ENCODE data around the gene MED27.

The MED27 gene

DNA sequence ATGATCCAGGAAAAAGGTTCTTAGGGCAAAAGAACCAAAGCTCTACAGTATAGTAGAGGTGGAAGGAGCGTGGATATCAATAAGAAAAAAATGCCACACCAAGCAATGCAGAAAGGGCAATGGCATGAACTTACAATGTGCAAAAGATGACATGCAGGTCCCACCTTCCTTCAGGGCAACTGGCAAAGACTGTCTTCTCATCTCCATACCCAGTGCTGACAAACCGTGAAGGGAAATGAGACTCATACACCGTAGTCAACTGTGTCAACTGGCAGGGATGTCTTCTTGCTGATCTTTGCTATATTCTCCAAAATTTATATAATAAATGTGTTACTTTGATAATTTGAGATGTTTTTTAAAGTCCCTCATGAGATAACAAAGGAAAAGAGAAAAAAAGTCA, 36.0 kb downstream of the MED27 start:
- no peak for DNase-seq (ENCODE audit: low read depth in 2 of 2)

DNA sequence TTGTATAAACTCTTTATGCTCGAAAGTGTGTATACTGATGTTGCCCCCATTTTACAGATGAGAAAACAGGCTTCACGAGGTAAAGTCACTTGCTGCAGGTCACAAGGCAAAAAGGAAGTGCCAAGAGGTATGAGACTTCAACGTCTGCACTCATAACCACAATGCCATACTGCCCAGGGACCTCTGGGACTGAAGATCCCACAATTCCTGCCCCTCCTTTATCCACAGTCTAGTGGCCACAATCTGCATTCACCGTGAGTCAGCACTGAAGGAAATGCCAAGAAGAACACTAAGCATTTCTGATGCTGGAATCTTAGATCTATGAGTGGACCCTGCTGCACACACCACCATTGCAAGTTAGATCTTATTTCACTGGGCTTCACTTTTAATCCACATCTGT, 37.3 kb downstream of the MED27 start:
- DNase-seq (ENCODE audit: low read depth in 2 of 2): no peak

DNA sequence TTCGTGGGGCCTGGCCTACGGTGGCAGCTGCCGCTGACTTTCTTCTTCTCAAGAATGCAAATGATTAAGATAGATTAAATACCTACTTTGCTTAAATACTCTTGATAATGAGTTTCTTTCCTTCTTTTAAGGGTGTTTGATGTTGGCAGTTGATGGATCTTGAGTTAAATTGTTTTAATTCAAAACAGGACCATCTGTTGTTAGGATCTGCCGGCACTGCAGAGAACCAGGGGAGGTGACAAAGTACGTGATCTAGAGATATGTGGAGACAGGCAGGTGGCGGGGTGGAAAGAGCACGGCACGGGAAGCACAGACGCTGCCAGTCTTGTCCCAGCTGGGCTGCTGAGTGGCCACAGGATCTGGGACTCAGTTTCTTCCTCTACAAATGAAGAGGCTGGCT, 37.9 kb downstream of the MED27 start:
- DNase-seq (ENCODE audit: low read depth in 2 of 2): no peak

DNA sequence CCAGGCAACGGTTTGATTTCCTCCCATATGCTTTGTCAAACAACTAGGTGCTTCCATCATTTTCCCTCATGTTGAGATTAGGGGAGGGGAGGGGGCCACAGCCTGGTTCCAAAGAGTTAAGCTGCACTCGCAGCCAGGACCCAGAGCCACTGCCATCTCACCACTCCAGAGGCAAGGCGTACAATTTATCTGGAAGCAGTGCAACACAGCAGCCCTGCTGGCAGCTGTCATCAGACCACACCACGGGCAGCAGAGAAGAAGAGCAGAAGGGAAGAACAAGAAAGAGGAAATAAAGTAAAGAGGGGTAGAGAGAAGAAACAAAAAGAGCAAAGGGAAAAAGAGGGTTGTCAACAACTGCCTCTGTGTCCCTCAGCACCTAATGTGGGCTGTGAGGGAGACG, 38.9 kb downstream of the MED27 start:
- no peak for DNase-seq (ENCODE audit: low read depth in 2 of 2)

DNA sequence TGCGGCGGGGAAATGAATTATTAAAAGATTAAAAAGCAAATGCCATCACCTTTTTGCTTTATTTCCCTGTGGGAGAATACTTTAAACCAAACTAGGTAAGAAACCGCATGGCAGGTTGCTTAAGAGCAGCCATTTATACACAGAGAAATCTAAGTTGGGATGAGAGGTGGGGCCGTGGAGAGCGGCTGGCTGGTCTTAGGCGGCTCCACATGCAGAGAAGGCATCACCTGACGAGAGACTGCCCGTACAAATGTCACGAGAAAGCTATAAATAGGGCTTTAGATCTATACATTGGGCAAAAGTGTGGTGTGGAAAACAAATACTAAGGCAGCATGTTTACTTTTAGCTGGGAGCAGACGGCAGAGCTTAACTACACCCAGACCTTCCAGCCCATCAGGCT, 39.4 kb downstream of the MED27 start:
- no peak for DNase-seq (ENCODE audit: low read depth in 2 of 2)

DNA sequence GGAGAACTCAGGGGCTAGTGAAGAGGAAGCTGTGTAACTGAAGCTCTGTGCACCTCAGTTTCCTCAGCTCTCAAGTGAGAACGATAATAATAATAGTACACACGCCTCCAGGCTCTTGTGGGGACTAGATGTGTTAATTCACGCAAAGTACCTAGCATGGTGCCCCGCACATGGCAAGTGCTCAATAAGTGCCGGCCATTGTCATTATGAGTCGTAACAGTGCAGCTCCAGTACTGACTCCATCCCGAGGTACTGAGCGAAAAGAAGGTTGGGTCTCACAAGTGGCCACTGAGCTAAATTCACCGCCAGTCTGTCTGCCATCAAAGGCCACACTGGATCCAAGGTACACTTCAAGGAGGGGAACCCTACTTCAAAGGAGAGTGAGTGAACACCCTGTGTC, 40.4 kb downstream of the MED27 start:
- no peak for DNase-seq (ENCODE audit: low read depth in 2 of 2)

DNA sequence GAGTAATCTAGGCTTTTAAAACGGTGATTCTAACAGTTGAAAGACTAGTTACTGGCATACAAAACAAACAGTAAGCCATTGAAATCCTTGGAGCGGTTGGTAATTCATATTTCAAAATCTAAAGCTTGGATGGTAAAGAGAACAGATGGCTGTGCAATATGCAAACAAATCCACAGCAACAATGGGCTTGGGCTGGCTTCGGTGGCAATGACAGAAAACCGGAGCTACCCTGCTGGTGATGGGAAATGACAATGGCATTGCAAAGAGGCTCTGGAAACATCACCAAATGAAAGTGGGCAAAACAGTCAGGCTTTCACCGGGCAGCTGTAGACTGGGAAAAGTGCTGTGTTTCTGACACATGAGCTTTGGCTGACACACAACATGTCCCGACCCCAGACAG, 42.2 kb downstream of the MED27 start:
- DNase-seq (ENCODE audit: low read depth in 2 of 2): no peak

DNA sequence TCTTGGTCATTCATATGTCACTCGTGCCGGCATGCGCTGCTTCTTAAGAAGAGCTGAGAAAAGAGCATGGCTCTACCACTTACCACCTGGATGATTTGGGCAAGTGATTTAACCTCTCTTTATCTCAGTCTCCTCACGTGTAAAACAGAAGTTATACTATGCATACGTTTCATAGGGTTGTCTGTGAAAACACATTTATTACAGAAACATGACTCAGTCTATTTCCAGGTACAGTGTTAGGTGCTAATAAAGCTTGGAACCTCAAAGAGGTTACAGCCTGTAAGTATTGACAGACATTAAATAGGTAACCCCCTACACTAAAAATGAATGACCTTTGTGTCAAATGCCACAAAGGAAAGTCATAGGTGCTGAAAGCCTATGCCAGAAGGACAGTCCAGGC, 43.1 kb downstream of the MED27 start:
- no peak for DNase-seq (ENCODE audit: low read depth in 2 of 2)

DNA sequence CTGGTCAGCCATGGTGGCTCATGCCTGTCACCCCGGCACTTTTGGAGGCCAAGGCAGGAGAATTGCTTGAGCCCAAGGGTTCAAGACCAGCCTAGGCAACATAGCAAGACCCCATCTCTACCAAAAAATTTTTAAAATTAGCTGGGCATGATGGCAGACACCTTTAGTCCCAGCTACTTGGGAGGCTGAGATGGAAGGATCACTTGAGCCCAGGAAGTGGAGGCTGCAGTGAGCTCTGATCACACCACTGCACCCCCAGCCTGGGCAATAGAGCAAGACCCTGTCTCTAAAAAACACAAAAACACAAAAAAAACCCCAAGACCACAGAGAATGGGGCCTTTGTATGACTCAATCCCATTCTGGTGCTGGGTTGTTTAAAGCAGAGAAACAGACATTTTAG, 44.0 kb downstream of the MED27 start:
- DNase-seq (ENCODE audit: low read depth in 2 of 2): no peak

DNA sequence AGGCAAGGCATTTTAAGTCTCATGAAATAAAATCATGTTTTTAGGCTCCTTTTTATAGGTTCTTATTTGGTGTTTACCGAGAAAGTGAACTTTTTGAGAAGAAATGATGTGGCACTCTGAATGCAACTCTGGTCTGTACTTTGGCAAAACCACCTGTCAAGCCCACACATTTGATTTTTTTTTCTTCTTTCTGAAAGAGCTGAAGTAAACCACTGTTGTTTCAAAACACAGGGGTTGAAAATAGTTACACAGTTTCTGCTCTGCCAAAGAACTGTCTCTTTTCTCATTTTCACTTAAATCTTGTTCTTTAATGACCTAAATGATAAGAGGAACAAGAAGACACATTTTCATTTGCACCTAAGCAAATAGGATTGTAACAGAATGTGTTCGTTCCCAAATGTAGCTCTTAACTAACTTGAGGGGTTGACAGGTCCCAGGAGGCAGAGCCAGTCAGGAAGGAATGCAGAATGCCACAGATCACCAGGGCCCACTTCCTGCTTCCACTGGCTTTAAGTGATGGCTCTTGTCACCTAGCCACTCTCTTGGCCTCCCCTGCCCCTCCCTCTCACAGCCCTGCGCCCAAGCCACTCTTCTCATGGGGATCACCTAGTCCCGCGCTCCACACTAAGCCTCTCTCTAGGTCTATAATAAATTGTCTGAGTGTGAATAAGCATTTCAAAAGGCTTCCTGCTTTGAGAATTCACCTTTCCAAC, 47.3 kb downstream of the MED27 start:
- no peak for DNase-seq (ENCODE audit: low read depth in 2 of 2)

DNA sequence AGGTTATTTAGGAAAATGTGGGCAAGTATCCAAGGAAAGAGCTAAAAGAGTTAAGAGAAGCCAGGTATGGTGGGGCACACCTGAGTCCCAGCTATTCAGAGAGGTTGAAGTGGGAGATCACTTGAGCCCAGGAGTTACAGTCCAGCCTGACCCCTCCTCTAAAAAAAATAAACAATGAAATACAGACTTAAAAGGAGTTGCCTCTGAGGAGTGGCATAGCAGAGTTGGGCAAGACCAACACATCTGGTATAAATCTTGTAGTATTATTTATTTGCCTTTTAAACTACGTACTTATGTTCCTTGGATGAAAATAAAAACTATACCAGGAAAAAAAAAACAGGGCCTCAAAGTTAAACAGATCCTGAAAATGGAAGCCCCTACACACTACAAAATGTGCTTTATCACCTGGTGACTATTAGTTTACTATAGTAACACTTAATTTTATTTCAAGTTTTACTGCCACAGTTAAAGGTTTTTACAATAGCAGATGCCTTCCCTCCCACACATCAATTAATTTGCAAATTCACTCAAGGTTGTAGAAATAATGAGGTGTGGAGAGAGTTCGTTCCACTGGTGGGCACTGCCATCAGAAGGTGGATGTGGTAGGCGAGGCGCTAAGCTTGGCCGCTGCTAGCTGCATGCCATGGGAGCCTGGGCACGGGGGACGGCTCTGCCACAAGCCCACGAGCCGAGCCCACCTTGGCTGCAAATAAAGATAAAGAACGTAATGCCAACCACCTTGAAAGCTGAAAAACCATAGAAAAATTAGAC, 48.0 kb downstream of the MED27 start:
- DNase-seq (ENCODE audit: low read depth in 2 of 2): no peak

DNA sequence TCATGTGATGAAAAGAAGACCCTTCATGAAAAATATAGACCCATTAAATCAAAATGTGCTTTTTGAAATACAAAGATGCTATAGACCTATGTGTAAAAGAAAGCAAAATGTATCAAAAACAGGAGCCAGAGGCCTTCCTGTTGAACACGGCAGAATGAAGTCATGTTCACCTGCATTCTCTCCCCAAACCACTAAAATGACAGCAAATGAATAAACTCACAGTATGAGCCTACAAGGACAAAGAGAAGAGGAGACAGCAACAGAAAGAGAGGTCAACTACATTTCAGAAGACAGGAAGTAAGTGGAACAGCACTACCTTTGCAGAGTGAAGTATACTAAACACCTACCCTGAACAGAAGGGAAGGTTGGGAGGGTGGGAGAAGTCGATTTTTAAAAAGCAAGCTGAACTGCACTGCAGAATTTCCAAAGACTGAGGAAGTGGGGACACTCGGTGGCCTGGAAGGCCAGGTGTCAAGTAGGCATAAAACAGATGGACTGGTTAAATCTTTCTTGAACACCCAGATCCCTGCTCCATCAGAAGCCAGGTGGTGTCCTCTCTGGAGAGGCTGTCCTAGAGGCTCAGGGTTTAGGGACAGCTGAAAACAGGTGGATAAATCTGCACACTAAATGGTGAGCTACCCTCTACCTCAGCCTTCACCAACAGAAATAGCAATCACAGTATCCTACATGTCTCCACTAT, 48.9 kb downstream of the MED27 start:
- DNase-seq (ENCODE audit: low read depth in 2 of 2): no peak

DNA sequence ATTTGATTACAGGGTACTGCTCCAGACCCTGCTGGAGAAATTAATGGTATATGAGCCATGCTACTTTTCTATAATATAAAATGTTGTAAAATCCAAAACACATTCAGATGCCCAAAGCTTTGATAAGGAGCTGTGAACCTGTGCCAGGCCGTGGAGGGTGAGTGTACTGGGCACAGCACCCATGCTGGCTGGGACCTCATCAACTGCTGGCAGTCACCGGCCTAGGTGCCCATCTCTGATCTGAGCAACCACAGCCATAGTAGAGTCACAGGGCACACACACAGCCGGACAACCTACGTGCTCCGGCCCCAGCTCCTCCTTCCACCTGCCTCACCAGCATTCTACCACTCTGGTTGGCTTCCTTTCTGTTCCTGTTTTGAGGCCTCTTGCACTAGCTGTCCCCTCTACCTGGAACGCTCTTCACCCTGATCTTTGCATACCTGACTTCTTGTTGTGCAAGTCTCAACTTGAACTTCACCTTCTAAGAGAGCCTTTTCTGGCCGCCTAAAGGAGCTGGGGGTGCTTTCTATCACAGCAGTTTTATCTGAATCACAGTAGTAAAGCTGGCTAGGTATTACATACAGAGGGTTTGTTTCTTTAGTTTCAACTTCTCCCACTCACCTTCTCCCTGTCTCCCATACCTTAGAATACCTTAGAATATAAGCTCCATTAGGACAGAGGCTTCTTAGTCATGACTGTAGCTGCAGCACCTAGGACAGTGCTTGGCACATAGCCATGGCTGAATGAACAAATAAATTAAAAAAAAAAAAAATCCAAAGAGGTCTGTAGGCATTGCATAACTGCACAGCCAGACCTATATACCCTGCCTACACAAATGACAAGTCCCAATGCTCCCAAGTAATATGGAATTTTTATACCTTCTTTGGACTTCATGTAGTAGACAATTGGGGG, 51.7 kb downstream of the MED27 start:
- no peak for DNase-seq (ENCODE audit: low read depth in 2 of 2)

DNA sequence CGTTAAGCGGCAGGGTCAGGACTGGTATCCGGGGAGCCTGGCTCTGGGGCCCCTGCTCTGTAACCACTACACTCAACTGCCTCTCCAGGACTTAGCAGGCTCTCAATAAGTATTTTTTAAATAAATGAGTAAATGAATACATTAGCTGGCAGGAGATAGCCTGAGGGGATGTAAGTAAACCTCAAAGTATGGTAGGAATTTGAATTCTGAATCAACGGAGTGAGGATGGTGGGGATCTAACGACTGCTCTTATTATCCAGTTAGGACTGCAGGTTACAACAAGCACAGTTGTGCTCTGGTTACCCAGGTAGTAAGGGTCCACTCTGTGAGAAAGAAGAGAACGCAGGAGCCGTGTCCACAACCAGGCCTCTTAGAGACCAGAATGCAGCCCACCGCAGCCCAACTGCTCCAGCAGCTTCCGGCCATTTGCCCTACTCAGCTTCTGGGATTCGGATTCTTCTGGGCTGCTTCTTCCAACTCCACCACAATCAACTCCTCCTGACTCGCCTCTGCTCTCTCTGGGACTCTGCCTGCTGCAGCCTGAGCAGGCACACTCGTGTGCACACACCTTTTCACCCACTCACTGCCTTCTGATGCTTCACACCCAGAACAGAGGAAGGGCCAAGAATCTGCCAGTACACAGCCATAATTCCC, 52.6 kb downstream of the MED27 start:
- DNase-seq (ENCODE audit: low read depth in 2 of 2): no peak

DNA sequence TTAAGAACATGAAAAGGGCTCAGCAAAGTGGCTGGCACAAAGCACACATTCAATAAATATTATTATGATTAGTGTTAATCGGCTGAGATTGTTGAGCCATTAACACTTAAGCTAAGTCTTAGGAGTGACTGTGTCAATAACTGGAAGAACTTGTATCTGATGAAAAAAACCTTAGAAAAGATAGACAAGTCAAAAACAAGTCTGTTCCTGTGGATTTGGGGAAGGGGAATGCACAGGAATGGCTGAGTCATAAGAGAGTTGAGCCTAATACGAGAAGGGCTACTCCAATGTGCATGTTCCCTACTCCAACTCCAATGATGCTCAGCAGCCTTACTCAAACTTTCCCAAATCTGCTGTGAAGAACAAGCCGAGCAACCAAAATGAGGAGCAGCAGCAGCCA, 53.9 kb downstream of the MED27 start:
- DNase-seq (ENCODE audit: low read depth in 2 of 2): no peak

DNA sequence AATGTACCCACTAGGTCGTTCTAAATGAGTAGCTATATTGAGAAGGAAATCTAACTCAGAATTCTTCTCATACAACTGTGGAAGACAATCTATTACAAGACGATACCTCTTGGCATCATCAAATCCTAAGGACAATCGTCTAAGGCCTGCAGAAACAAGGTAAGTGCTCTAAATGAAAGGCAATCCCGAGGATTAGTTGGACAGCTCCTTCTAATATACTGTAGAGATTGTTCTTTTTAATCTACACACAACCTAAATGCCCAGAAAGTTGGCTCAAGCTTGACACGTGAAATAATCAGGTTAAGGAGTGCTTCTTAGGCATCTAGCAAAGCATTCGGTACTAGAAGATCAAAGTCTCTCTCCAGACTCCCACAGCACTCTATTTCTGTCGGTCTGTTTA, 55.1 kb downstream of the MED27 start:
- no peak for DNase-seq (ENCODE audit: low read depth in 2 of 2)

DNA sequence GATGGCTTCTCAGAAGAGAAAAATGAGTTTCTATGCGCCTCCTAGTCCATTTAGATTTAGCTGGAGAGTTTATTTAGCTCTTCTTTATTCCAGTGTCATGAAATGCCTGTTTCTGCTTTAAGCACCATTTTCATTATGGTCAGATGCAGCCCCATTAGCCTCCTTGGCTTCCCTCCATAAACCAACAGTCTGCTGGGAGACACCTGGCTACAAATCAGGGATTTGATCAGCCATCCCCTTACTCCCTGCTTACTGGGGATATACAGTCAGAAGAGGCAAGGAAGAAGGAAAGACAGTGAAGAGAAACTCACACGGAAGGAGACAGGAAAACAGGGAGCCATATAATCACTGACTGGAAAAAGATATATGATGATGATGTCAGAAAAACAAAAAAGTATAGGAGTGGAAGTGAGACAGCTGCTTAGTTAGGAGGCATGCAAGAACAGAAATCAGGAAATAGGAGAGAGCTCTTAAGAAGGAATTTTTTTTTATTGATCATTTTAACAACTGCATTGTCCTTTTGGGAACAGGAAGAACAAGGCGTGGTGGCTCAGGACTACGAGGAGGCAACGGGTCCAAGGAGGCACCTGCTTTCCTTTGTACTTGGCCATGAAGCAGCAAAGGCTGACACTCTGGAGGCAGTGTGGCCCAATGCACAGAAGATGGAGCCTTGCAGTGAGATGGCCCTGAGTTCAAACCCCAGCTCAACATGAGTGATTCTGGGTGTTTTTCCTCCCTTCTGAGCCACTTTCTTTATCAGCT, 56.1 kb downstream of the MED27 start:
- DNase-seq (ENCODE audit: low read depth in 2 of 2): no peak

DNA sequence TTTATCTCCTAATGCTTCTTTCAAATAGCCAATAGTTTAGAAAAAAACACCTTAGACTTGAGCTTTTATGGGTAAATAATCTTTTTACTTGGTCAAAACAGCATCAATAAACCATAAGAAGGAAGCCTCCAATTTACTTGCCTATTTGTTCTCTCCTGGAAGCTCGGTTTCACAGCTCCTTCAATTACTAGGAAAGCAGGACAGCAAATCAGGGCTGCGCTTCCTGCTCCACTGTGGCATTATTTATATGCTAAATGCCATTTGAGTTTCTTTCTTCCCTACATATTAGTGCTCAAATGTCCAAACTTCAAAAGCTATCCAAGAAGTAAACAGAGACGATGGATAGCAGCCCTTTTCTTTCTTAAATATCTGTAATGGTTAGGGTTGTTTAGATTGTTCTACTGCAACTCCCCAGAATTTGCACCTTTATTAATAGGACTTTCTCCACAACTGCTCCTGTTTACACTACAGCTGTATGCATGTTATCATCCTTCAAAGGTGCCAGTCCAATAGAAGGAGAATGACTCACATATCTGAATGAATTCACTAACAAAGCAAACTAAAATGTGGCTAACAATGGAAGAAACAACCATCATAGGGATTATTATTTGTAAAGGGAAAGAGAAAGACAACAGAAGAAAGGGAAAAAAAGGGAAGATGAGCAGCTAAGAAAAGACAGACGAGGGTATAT, 58.7 kb downstream of the MED27 start:
- DNase-seq (ENCODE audit: low read depth in 2 of 2): no peak

DNA sequence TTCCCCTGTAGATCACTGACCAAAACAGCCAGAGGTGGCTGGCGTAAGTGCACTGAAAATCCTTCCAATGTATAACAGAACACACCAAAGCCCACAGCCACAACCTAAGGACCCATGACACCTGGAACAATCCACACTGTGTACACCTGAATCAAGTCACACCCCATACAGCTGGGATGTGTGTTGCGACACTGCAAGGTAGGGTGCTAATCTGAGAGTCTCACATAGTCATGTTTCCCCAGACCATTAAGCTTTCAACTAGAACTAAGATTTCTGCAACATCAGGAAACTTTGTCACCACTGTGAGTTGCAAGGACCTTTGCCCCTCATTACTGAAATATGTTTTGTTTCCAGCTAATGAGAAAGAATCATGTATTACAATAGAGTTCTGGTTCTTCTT, 59.4 kb downstream of the MED27 start:
- no peak for DNase-seq (ENCODE audit: low read depth in 2 of 2)

DNA sequence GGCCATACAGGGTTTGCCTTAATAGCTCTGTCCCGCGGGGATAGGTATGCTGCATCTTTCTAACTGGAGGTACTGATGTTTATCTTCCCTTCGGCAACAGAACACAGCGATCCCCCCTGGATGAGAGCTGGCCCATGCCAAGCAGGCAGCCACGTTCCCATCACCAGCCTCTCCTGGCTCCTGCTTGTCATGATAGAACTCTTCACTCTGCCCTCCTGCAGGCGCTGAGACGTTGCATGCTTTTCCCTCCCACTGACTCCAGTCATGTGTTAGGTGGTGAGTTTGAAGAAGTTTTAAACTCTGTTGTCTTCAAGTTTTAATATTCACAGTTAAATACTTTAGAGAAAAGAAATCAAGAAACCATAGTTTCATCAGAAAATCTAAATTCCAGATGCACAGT, 60.0 kb downstream of the MED27 start:
- no peak for DNase-seq (ENCODE audit: low read depth in 2 of 2)
